GM23338 (cell line): ENCODE results near the gene CHST11. TPM values are rescaled to one million over a fixed set of nuclear protein-coding genes. Genes with fewer than 3 reads are reported as not detected.

Source experiments
- ATAC-seq: fragments of 200-7000 bp; cut with Tn5 transposase; 3 replicates; pipeline ENCODE4 v1.9.1; 2020
- DNase-seq: peaks from one replicate; pipeline ENCODE4 v3.0.0-alpha.2; 2015; ENCODE audit warnings: low spot score
- H2AFZ ChIP-seq: fragments of 200-600 bp; sonication (generic); 2 replicates; pipeline ENCODE4 v1.8.0; 2016; ENCODE audit warnings: antibody characterized with exemption, mild to moderate bottlenecking, moderate library complexity
- H3F3A ChIP-seq: fragments of 200-600 bp; sonication (generic); replicated peaks from 2 replicates; pipeline ENCODE4 v1.8.0; 2017; ENCODE audit warnings: antibody characterized with exemption, mixed run types, low read depth
- H3K27ac ChIP-seq: fragments of 200-600 bp; sonication (generic); 2 replicates; pipeline ENCODE4 v1.6.1; 2016; ENCODE audit warnings: low read depth
- H3K27me3 ChIP-seq: fragments of 200-600 bp; sonication (generic); 2 replicates; pipeline ENCODE4 v1.8.0; 2016; ENCODE audit warnings: mild to moderate bottlenecking, mixed run types, moderate library complexity; ENCODE audit not compliant: insufficient read depth
- H3K36me3 ChIP-seq: fragments of 200-600 bp; sonication (generic); 2 replicates; pipeline ENCODE4 v1.8.0; 2016; ENCODE audit warnings: mild to moderate bottlenecking; ENCODE audit not compliant: insufficient read depth
- H3K4me1 ChIP-seq: fragments of 200-600 bp; sonication (generic); 2 replicates; pipeline ENCODE4 v1.8.0; 2016; ENCODE audit warnings: mild to moderate bottlenecking, moderate library complexity; ENCODE audit not compliant: insufficient read depth
- H3K4me2 ChIP-seq: fragments of 200-600 bp; sonication (generic); 2 replicates; pipeline ENCODE4 v1.7.1; 2017; ENCODE audit warnings: mixed run types
- H3K4me3 ChIP-seq: fragments of 200-600 bp; sonication (generic); 2 replicates; pipeline ENCODE4 v1.6.1; 2016; ENCODE audit warnings: mixed run types
- H3K79me2 ChIP-seq: fragments of 200-600 bp; sonication (generic); replicated peaks from 2 replicates; pipeline ENCODE4 v1.8.0; 2017; ENCODE audit warnings: mild to moderate bottlenecking; ENCODE audit not compliant: insufficient read depth
- H3K9me2 ChIP-seq: fragments of 200-600 bp; sonication (generic); 2 replicates; pipeline ENCODE4 v1.8.0; 2017; ENCODE audit not compliant: insufficient read depth
- H4K20me1 ChIP-seq: fragments of 200-600 bp; sonication (generic); replicated peaks from 2 replicates; pipeline ENCODE4 v1.8.0; 2017; ENCODE audit warnings: mild to moderate bottlenecking; ENCODE audit not compliant: insufficient read depth
- H3K27ac Mint-ChIP-seq: 2 replicates; pipeline ENCODE4 v1.8.0; 2020; ENCODE audit warnings: inconsistent platforms, mild to moderate bottlenecking, moderate library complexity, mixed read lengths
- H3K27me3 Mint-ChIP-seq: 3 replicates; pipeline ENCODE4 v1.8.0; 2022; ENCODE audit warnings: low read depth, mild to moderate bottlenecking, moderate library complexity, mixed read lengths, inconsistent platforms; ENCODE audit not compliant: insufficient read depth, poor library complexity
- H3K36me3 Mint-ChIP-seq: 3 replicates; pipeline ENCODE4 v1.8.0; 2021; ENCODE audit warnings: low read depth, mild to moderate bottlenecking, inconsistent platforms, moderate library complexity, mixed read lengths
- H3K4me1 Mint-ChIP-seq: 3 replicates; pipeline ENCODE4 v1.8.0; 2020; ENCODE audit warnings: mild to moderate bottlenecking, inconsistent platforms, mixed read lengths
- H3K4me3 Mint-ChIP-seq: 3 replicates; pipeline ENCODE4 v1.8.0; 2021; ENCODE audit warnings: moderate library complexity, mild to moderate bottlenecking, inconsistent platforms, mixed read lengths
- H3K9me3 Mint-ChIP-seq: 3 replicates; pipeline ENCODE4 v1.8.0; 2020; ENCODE audit warnings: moderate library complexity, mild to moderate bottlenecking, inconsistent platforms, mixed read lengths
- CTCF ChIP-seq, 2 experiments: fragments of 200-600 bp in 1 of 2; sonication (generic) in 1 of 2; conservative IDR thresholded peaks; 2 replicates each; pipeline versions ENCODE4 v1.5.1 to v1.6.1; 2016 to 2017; ENCODE audit warnings: antibody characterized with exemption in 2 of 2, low read depth in 2 of 2, mild to moderate bottlenecking in 2 of 2, moderate library complexity in 1 of 2
- ETS1 ChIP-seq: IDR thresholded peaks from 2 replicates; pipeline ENCODE4 v1.6.1; 2016; ENCODE audit warnings: antibody characterized with exemption
- EZH2 ChIP-seq: fragments of 200-600 bp; sonication (generic); IDR thresholded peaks from one replicate; pipeline ENCODE4 v1.8.0; 2017; ENCODE audit warnings: antibody characterized with exemption, mild to moderate bottlenecking, low read depth; ENCODE audit not compliant: unreplicated experiment
- EZH2phosphoT487 ChIP-seq: fragments of 200-600 bp; sonication (generic); IDR thresholded peaks from one replicate; pipeline ENCODE4 v1.8.1; 2018; ENCODE audit warnings: antibody characterized with exemption; ENCODE audit not compliant: unreplicated experiment
- JUNB ChIP-seq: IDR thresholded peaks from one replicate; pipeline ENCODE4 v1.6.1; 2016; ENCODE audit warnings: antibody characterized with exemption; ENCODE audit not compliant: unreplicated experiment
- NANOG ChIP-seq: IDR thresholded peaks from 2 replicates; pipeline ENCODE4 v1.6.1; 2016; ENCODE audit warnings: antibody characterized with exemption, borderline replicate concordance
- POLR2AphosphoS5 ChIP-seq: IDR thresholded peaks from 2 replicates; pipeline ENCODE4 v1.6.1; 2016; ENCODE audit warnings: antibody characterized with exemption, low read depth
- REST ChIP-seq: IDR thresholded peaks from one replicate; pipeline ENCODE4 v1.6.1; 2018; ENCODE audit warnings: antibody characterized with exemption; ENCODE audit not compliant: unreplicated experiment
- STAT1 ChIP-seq: IDR thresholded peaks from one replicate; pipeline ENCODE4 v1.6.1; 2016; ENCODE audit warnings: antibody characterized with exemption; ENCODE audit not compliant: unreplicated experiment
- ZNF114 ChIP-seq: fragments of 250-450 bp; sonication (Bioruptor Pico); IDR thresholded peaks from 2 replicates; pipeline ENCODE4 v1.5.0; 2020; ENCODE audit warnings: mild to moderate bottlenecking, moderate library complexity
- ZNF331 ChIP-seq: fragments of 250-450 bp; sonication (Bioruptor Pico); IDR thresholded peaks from 2 replicates; pipeline ENCODE4 v1.5.0; 2020; ENCODE audit warnings: low read depth, mild to moderate bottlenecking, moderate library complexity
- polyA plus RNA-seq: library from polyadenylated mRNA; unstranded; fragments of >200 nt; fragmentation: Nextera tagmentation; extraction: Ambion mirVana; gene quantifications from 2 replicates; pipeline ENCODE4 v1.2.1, GENCODE V29; 2016
- total RNA-seq: library from RNA; depleted of rRNA; stranded (reverse); fragments of >200 nt; shearing (Covaris generic); gene quantifications from 2 replicates; pipeline ENCODE4 v1.2.3, GENCODE V29; 2014

Gene CHST11
- total and polyA plus RNA-seq, 2 experiments from 2014 or later = 7.7 to 25.7 TPM

- no peak overlapping the region for H3K4me3 ChIP-seq
- Mint-ChIP-seq H3K4me3 (no peak overlapping the region), H3K36me3 (no peaks in the 10 kb centered on the region), H3K4me1 (peaks cover 17% of the 10 kb centered on the region), H3K9me3 (no peaks in the 10 kb centered on the region; the same call in 2 of the 3 replicates), H3K27me3 (peaks cover 21% of the 10 kb centered on the region), H3K27ac (no peak overlapping the region)
- ATAC-seq (no peak), DNase-seq (no peak)
- H3K36me3 ChIP-seq = no peaks in the 10 kb centered on the region
- H3K27ac ChIP-seq = no peak overlapping the region
- no peak overlapping the region for H2AFZ ChIP-seq
- no peaks in the 10 kb centered on the region for H3K79me2 ChIP-seq
- no peak for TF ChIP-seq CTCF (conservative IDR thresholded peaks at IDR 0.05; ENCODE audit: low read depth in 2 of 2)
- no peak for TF ChIP-seq ZNF114 (CRISPR knock-in tag)
- no peak for TF ChIP-seq STAT1
- no peak for TF ChIP-seq ZNF331 (CRISPR knock-in tag)
- no peak for TF ChIP-seq REST
- TF ChIP-seq EZH2phosphoT487 = no peak
- H3K4me2 ChIP-seq = no peak overlapping the region
- H3F3A ChIP-seq = no peaks in the 10 kb centered on the region
- H3K4me1 ChIP-seq = peaks cover 7% of the 10 kb centered on the region
- no peaks in the 10 kb centered on the region for H4K20me1 ChIP-seq
- no peaks in the 10 kb centered on the region for H3K9me2 ChIP-seq
- peaks cover 15% of the 10 kb centered on the region for H3K27me3 ChIP-seq
Measured at GRCh38 chr12:104450700-104451099, 6.0 kb upstream of the CHST11 start.

GRCh38 chr12:104452087-104452486, 4.7 kb upstream of the CHST11 start:
- Histone ChIP-seq H3K36me3 (no peaks in the 10 kb centered on the region), H3K27me3 (peaks cover 20% of the 10 kb centered on the region), H3K79me2 (no peaks in the 10 kb centered on the region), H4K20me1 (no peaks in the 10 kb centered on the region), H3K4me3 (no peak overlapping the region), H3K4me1 (peaks cover 11% of the 10 kb centered on the region), H3K9me2 (no peaks in the 10 kb centered on the region), H3K4me2 (no peak overlapping the region), H3K27ac (no peak overlapping the region), H2AFZ (peak overlapping the region; percentile 69; the same call in 1 of the 2 replicates), H3F3A (0 out of 2 replicates have a peak, but pooled peaks cover 6% of the 10 kb centered on the region)
- Mint-ChIP-seq H3K27me3 (peaks cover 25% of the 10 kb centered on the region), H3K4me3 (no peak overlapping the region), H3K4me1 (peaks cover 21% of the 10 kb centered on the region), H3K9me3 (no peaks in the 10 kb centered on the region; the same call in 2 of the 3 replicates), H3K36me3 (no peaks in the 10 kb centered on the region; the same call in 2 of the 3 replicates), H3K27ac (no peak overlapping the region)
- ATAC-seq (no peak), DNase-seq (no peak)
- TF ChIP-seq ETS1 = no peak
- TF ChIP-seq REST = no peak
- no peak for TF ChIP-seq ZNF331 (CRISPR knock-in tag)
- no peak for TF ChIP-seq JUNB
- no peak for TF ChIP-seq ZNF114 (CRISPR knock-in tag)
- TF ChIP-seq STAT1 = no peak
- no peak for TF ChIP-seq POLR2AphosphoS5
- TF ChIP-seq EZH2 = no peak
- TF ChIP-seq CTCF (conservative IDR thresholded peaks at IDR 0.05; ENCODE audit: low read depth in 2 of 2) = no peak
- TF ChIP-seq EZH2phosphoT487 = no peak
- TF ChIP-seq NANOG = no peak
